DOHH2 (cell line): ENCODE data around the gene FLVCR1.

Experiments used
- H3F3A ChIP-seq: fragments of 200-600 bp; sonication (generic), shearing (Covaris generic); 2 replicates; pipeline ENCODE4 v1.6.0; 2016; ENCODE audit warnings: antibody characterized with exemption, mild to moderate bottlenecking; ENCODE audit not compliant: control insufficient read depth, insufficient read depth
- H3K27ac ChIP-seq: fragments of 200-600 bp; sonication (generic); 2 replicates; pipeline ENCODE4 v1.5.1; 2014; ENCODE audit warnings: low read depth, mild to moderate bottlenecking, low read length, moderate library complexity
- H3K27me3 ChIP-seq: fragments of 200-600 bp; sonication (generic); 2 replicates; pipeline ENCODE4 v1.6.1; 2014; ENCODE audit warnings: mild to moderate bottlenecking, low read length, mixed read lengths; ENCODE audit not compliant: control insufficient read depth
- H3K36me3 ChIP-seq: fragments of 200-600 bp; sonication (generic); 2 replicates; pipeline ENCODE4 v1.6.1; 2014; ENCODE audit warnings: mild to moderate bottlenecking, low read length, moderate library complexity, mixed read lengths; ENCODE audit not compliant: control insufficient read depth
- H3K4me1 ChIP-seq: fragments of 200-600 bp; sonication (generic); 2 replicates; pipeline ENCODE4 v1.6.1; 2014; ENCODE audit warnings: mild to moderate bottlenecking, low read length, mixed read lengths; ENCODE audit not compliant: control insufficient read depth
- H3K4me2 ChIP-seq: fragments of 200-600 bp; sonication (generic); 2 replicates; pipeline ENCODE4 v1.6.0; 2014; ENCODE audit warnings: mild to moderate bottlenecking, low read length, moderate library complexity
- H3K4me3 ChIP-seq: fragments of 200-600 bp; sonication (generic); 2 replicates; pipeline ENCODE4 v1.5.1; 2014; ENCODE audit warnings: mild to moderate bottlenecking, low read length, mixed read lengths
- H3K79me2 ChIP-seq: fragments of 200-600 bp; sonication (generic); 2 replicates; pipeline ENCODE4 v1.6.1; 2014; ENCODE audit warnings: mild to moderate bottlenecking, low read length, mixed read lengths; ENCODE audit not compliant: control insufficient read depth
- H3K9me2 ChIP-seq: fragments of 200-600 bp; sonication (generic); replicated peaks from 2 replicates; pipeline ENCODE4 v1.6.1; 2014; ENCODE audit warnings: mild to moderate bottlenecking, low read length, mixed read lengths; ENCODE audit not compliant: control insufficient read depth
- H3K9me3 ChIP-seq: fragments of 200-600 bp; sonication (generic); 2 replicates; pipeline ENCODE4 v1.6.1; 2014; ENCODE audit warnings: antibody characterized with exemption, low read length, mixed read lengths; ENCODE audit not compliant: control insufficient read depth, insufficient read depth
- H4K20me1 ChIP-seq: fragments of 200-600 bp; sonication (generic); 2 replicates; pipeline ENCODE4 v1.6.0; 2014; ENCODE audit warnings: low read depth, mild to moderate bottlenecking, antibody characterized with exemption, low read length, moderate library complexity; ENCODE audit not compliant: control insufficient read depth, insufficient read depth
- EZH2phosphoT487 ChIP-seq: fragments of 200-600 bp; sonication (generic); IDR thresholded peaks from 2 replicates; pipeline ENCODE4 v1.6.1; 2017; ENCODE audit warnings: borderline replicate concordance, mild to moderate bottlenecking, antibody characterized with exemption, low read length, moderate library complexity, mixed read lengths
- TF ChIP-seq, protein P1 (sequence below): fragments of 200-600 bp; sonication (generic); IDR thresholded peaks from one replicate; pipeline ENCODE4 v1.5.1; 2014; ENCODE audit warnings: antibody characterized with exemption, mild to moderate bottlenecking, low read depth, low read length; ENCODE audit not compliant: poor library complexity, severe bottlenecking

FLVCR1 gene

DNA sequence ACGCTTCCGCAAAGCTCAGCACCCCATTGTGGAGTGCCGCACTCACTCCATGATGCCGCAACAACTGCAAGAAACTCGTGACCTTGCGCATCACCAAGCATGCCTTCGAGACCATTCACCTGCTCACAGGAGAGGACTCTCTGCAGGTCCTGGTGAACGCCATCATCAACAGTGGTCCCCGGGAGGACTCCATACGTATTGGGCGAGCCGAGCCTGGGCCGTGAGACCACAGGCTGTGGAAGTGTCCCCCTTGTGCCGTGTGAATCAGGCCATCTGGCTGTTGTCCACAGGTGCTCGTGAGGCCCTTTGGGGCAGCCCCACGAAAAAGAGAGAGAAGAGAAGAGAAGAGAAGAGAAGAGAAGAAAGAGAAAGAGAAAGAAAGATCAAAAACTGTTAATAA, 33.9 kb upstream of the FLVCR1 start:
- Histone ChIP-seq H3K9me2 (no peaks in the 10 kb centered on the region), H3K27ac (no peak overlapping the region), H3F3A (no peaks in the 10 kb centered on the region), H3K27me3 (no peaks in the 10 kb centered on the region), H4K20me1 (no peaks in the 10 kb centered on the region), H3K4me1 (peaks cover 18% of the 10 kb centered on the region), H3K36me3 (no peaks in the 10 kb centered on the region), H3K79me2 (no peaks in the 10 kb centered on the region), H3K4me3 (no peak overlapping the region), H3K9me3 (peaks cover 15% of the 10 kb centered on the region; the same call in 1 of the 2 replicates), H3K4me2 (no peak overlapping the region)
- TF ChIP-seq, protein P1, sequence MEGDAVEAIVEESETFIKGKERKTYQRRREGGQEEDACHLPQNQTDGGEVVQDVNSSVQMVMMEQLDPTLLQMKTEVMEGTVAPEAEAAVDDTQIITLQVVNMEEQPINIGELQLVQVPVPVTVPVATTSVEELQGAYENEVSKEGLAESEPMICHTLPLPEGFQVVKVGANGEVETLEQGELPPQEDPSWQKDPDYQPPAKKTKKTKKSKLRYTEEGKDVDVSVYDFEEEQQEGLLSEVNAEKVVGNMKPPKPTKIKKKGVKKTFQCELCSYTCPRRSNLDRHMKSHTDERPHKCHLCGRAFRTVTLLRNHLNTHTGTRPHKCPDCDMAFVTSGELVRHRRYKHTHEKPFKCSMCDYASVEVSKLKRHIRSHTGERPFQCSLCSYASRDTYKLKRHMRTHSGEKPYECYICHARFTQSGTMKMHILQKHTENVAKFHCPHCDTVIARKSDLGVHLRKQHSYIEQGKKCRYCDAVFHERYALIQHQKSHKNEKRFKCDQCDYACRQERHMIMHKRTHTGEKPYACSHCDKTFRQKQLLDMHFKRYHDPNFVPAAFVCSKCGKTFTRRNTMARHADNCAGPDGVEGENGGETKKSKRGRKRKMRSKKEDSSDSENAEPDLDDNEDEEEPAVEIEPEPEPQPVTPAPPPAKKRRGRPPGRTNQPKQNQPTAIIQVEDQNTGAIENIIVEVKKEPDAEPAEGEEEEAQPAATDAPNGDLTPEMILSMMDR = no peak
- no peak for TF ChIP-seq EZH2phosphoT487

DNA sequence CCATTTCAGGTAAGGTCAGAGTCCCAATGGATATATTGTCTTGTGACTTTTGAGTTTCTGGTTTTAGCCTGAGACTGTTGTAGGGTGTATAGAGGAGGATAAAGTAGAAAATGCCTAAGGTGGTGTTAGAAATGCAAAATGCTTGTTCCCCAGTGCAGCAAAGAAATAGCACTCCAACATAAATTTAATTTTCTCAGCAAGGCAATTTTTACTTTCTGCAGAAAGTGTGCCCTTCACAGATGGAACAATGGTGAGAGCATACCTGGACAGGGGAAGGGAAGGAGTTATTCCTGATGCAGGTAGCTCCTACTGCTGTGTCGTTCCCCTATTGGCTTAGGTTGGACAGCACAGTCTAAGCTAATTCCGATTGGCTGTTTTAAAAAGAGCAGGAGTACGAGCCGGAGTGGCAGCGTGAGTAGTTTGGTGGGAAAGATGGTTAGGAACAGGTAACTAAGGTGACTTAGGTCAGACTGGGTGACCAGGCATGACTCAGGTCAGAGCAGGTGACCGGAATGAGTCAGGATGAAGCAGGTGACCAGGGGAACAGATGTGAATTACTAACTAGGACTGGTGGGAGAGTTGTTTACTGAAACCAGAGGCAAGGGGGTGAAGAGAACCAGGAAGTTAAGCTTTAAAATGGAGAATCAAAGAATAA, 32.1 kb upstream of the FLVCR1 start:
- H3K36me3 ChIP-seq = no peaks in the 10 kb centered on the region
- H4K20me1 ChIP-seq = no peaks in the 10 kb centered on the region
- H3K79me2 ChIP-seq = no peaks in the 10 kb centered on the region
- H3K27ac ChIP-seq = no peak overlapping the region
- peaks cover 15% of the 10 kb centered on the region; the same call in 1 of the 2 replicates for H3K9me3 ChIP-seq
- H3K4me3 ChIP-seq = no peak overlapping the region
- H3K9me2 ChIP-seq = no peaks in the 10 kb centered on the region
- peaks cover under 1% of the 10 kb centered on the region for H3K4me1 ChIP-seq
- no peaks in the 10 kb centered on the region for H3K27me3 ChIP-seq
- no peak overlapping the region for H3K4me2 ChIP-seq
- H3F3A ChIP-seq = no peaks in the 10 kb centered on the region
- no peak for TF ChIP-seq EZH2phosphoT487
- TF ChIP-seq, protein P1 = no peak

DNA sequence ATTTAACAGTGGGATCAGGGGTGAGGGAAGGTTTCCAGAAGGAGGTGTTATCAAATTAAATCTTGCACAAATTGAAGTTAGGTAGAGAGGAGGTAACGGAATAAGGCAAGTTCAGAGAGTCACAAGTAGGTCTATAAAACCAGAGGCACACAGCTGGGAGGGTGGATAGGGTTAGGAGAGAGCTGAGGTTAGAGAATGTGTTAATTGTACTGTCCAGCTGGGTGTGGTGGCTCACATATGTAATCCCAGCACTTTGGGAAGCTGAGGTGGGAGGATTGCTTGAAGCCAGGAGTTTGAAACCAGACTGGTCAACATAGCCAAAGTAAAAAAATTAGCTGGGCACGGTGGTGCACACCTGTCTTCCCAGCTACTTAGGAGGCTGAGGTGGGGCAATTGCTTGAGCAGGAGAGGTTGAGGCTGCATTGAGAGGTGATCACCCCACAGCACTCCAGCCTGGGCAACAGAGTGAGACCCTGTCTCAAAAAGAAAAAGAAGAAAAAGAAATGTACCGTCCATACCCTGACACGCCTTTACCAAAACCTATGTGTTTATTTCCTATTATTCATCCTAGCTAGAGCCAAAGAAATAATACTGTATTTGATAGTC, 30.8 kb upstream of the FLVCR1 start:
- no peaks in the 10 kb centered on the region for H3K9me2 ChIP-seq
- H3K36me3 ChIP-seq = no peaks in the 10 kb centered on the region
- peaks cover 15% of the 10 kb centered on the region; the same call in 1 of the 2 replicates for H3K9me3 ChIP-seq
- no peaks in the 10 kb centered on the region for H4K20me1 ChIP-seq
- H3F3A ChIP-seq = no peaks in the 10 kb centered on the region
- TF ChIP-seq, protein P1 = no peak
- TF ChIP-seq EZH2phosphoT487 = no peak
- H3K4me3 ChIP-seq = no peak overlapping the region
- H3K4me2 ChIP-seq = no peak overlapping the region
- H3K27ac ChIP-seq = no peak overlapping the region
- no peaks in the 10 kb centered on the region for H3K79me2 ChIP-seq
- peaks cover 10% of the 10 kb centered on the region for H3K4me1 ChIP-seq
- no peaks in the 10 kb centered on the region for H3K27me3 ChIP-seq
